Astrocyte of the hippocampus (primary cell): ENCODE results near the gene GRIN2C.
"Not testable (repeated sequence)": the region's sequence is repeated elsewhere in the genome, so short reads cannot be mapped to it uniquely, and the experiment has no call there.

Experiments
- DNase-seq: peaks from one replicate; pipeline ENCODE4 v3.0.0; 2011; ENCODE audit warnings: low read depth, low spot score

The GRIN2C gene

GRCh38 chr17:74859459-74860228 lies at the start of gene GRIN2C:
Gene GRIN2C (minus strand): TSS chr17:74859885. CDS start chr17:74855092, 4,793 bp downstream.
- DNase-seq, result peak; percentile 35

- DNase-seq, result not testable (repeated sequence)
Measured at GRCh38 chr17:74909097-74909496, 49.4 kb upstream of the GRIN2C start.

- no peak for DNase-seq
Measured at GRCh38 chr17:74907012-74907411, 47.3 kb upstream of the GRIN2C start.

- not testable (repeated sequence) for DNase-seq
Measured at GRCh38 chr17:74906214-74906793, 46.6 kb upstream of the GRIN2C start.

- no peak for DNase-seq
Measured at GRCh38 chr17:74904687-74905409, 45.2 kb upstream of the GRIN2C start.

GRCh38 chr17:74903671-74904070 lies 44.0 kb upstream of the GRIN2C start:
- DNase-seq, result no peak

- no peak for DNase-seq
Measured at GRCh38 chr17:74903034-74903433, 43.3 kb upstream of the GRIN2C start.

GRCh38 chr17:74901353-74902135 lies 41.9 kb upstream of the GRIN2C start:
- no peak for DNase-seq

GRCh38 chr17:74900208-74900607 lies 40.5 kb upstream of the GRIN2C start:
- no peak for DNase-seq

- no peak for DNase-seq
Measured at GRCh38 chr17:74898376-74898946, 38.8 kb upstream of the GRIN2C start.

GRCh38 chr17:74893936-74894671 lies 34.4 kb upstream of the GRIN2C start:
- DNase-seq, result no peak

- no peak for DNase-seq
Measured at GRCh38 chr17:74892974-74893911, 33.6 kb upstream of the GRIN2C start, which contains the start of gene FADS6. Gene FADS6 (minus strand): TSS chr17:74893633. CDS start chr17:74893595, 38 bp downstream.

GRCh38 chr17:74892013-74892841 lies 32.5 kb upstream of the GRIN2C start:
- DNase-seq, result no peak

GRCh38 chr17:74890554-74890953 lies 30.9 kb upstream of the GRIN2C start:
- DNase-seq, result no peak

- no peak for DNase-seq
Measured at GRCh38 chr17:74888469-74888868, 28.8 kb upstream of the GRIN2C start.

GRCh38 chr17:74883241-74883745 lies 23.6 kb upstream of the GRIN2C start:
- DNase-seq, result no peak

- no peak for DNase-seq
Measured at GRCh38 chr17:74882517-74883240, 23.0 kb upstream of the GRIN2C start.

- DNase-seq, result no peak
Measured at GRCh38 chr17:74881073-74881472, 21.4 kb upstream of the GRIN2C start.
